Activated CD4-positive, alpha-beta memory T cell treated with anti-CD3 and anti-CD28 coated beads, Interleukin-2, amount 10 ng/mL, durations not matched to agents 7 days and 5 days (primary cell): Measurements from ENCODE around the gene ATG4D. TPM values are rescaled to one million over a fixed set of nuclear protein-coding genes. Genes with fewer than 3 reads are reported as not detected.

Experiments used
- CTCF ChIA-PET: fragments of 350-600 bp; sonication (Branson Sonifier 250); formaldehyde crosslinking; loops from one replicate; lab custom pipeline; 2021; ENCODE audit warnings: antibody characterized with exemption, inconsistent platforms; lab: Charles Lee
- POLR2A ChIA-PET: fragments of 350-600 bp; sonication (Branson Sonifier 250); formaldehyde crosslinking; loops from one replicate; lab custom pipeline; 2021; ENCODE audit warnings: antibody characterized with exemption; lab: Charles Lee
- DNase-seq: peaks from one replicate; pipeline ENCODE4 v3.0.0-alpha.2; 2020
- H3K27ac Mint-ChIP-seq: one replicate; pipeline ENCODE4 v1.8.0; 2021; ENCODE audit warnings: mild to moderate bottlenecking, mixed read lengths
- H3K27me3 Mint-ChIP-seq: one replicate; pipeline ENCODE4 v1.8.0; 2021; ENCODE audit warnings: mixed read lengths
- H3K36me3 Mint-ChIP-seq: one replicate; pipeline ENCODE4 v1.8.0; 2021; ENCODE audit warnings: low read depth, mixed read lengths
- H3K4me1 Mint-ChIP-seq: one replicate; pipeline ENCODE4 v1.8.0; 2021; ENCODE audit warnings: mixed read lengths
- H3K4me3 Mint-ChIP-seq: one replicate; pipeline ENCODE4 v1.8.0; 2021; ENCODE audit warnings: mild to moderate bottlenecking, mixed read lengths
- H3K9me3 Mint-ChIP-seq: one replicate; pipeline ENCODE4 v1.8.0; 2021; ENCODE audit warnings: mixed read lengths
- total RNA-seq, 2 experiments: library from RNA; stranded (reverse); gene quantifications; one replicate each; pipeline ENCODE4 v1.2.3, GENCODE V29; 2021

ATG4D gene
- total RNA-seq, 2 experiments from 2014 or later, result 38.1 to 39.2 TPM

GRCh38 chr19:10510301-10510802 lies 33.4 kb upstream of the ATG4D start:
- H3K9me3 Mint-ChIP-seq, result no peaks in the 10 kb centered on the region

GRCh38 chr19:10513223-10513622 lies 30.5 kb upstream of the ATG4D start:
- Mint-ChIP-seq H3K27ac (no peak overlapping the region), H3K27me3 (peaks cover 50% of the 10 kb centered on the region), H3K9me3 (no peaks in the 10 kb centered on the region), H3K4me3 (no peak overlapping the region), H3K36me3 (no peaks in the 10 kb centered on the region), H3K4me1 (peaks cover 34% of the 10 kb centered on the region)
- ChIA-PET POLR2A (no interaction called here), CTCF (interaction anchor here (1.2 kb wide), 1 partner anchor 60 kb away, joined by 3 read pairs; no protein-coding TSS in a partner anchor)
- DNase-seq, result no peak

More at GRCh38 chr19:10510301-10510802, 33.4 kb upstream of the ATG4D start:
- Mint-ChIP-seq H3K36me3 (no peaks in the 10 kb centered on the region), H3K4me1 (peaks cover 25% of the 10 kb centered on the region), H3K4me3 (no peak overlapping the region), H3K27ac (no peak overlapping the region), H3K27me3 (peaks cover 30% of the 10 kb centered on the region)
- POLR2A ChIA-PET, result no interaction called here
- CTCF ChIA-PET, result interaction anchor here (0.6 to 3.4 kb wide), 10 partner anchors 10 to 189 kb away, joined by 3 to 17 read pairs (median 4); no protein-coding TSS in a partner anchor
- peak; percentile 63 for DNase-seq

- H3K4me3 Mint-ChIP-seq, result peak overlapping the region; percentile 39
- ChIA-PET CTCF (no interaction called here), POLR2A (no interaction called here)
These were observed 29.2 kb upstream of the ATG4D start for GRCh38 chr19:10514211-10515145.

GRCh38 chr19:10516064-10516385 lies 27.7 kb upstream of the ATG4D start:
- CTCF ChIA-PET, result interaction anchor here (1.0 to 1.1 kb wide), 2 partner anchors 12 to 50 kb away, joined by 3 to 4 read pairs; partner anchors contain the start of gene KRI1
- Mint-ChIP-seq H3K27ac (peak overlapping the region; percentile 26), H3K36me3 (no peaks in the 10 kb centered on the region), H3K4me1 (peaks cover 32% of the 10 kb centered on the region), H3K27me3 (peaks cover 70% of the 10 kb centered on the region), H3K9me3 (no peaks in the 10 kb centered on the region), H3K4me3 (peak overlapping the region; percentile 47)
- no peak for DNase-seq
- POLR2A ChIA-PET, result interaction anchor here (0.6 to 1.4 kb wide), 2 partner anchors 37 to 95 kb away, joined by 3 to 4 read pairs; no protein-coding TSS in a partner anchor

More at GRCh38 chr19:10514211-10515145, 29.2 kb upstream of the ATG4D start:
- Mint-ChIP-seq H3K27me3 (peaks cover 62% of the 10 kb centered on the region), H3K27ac (no peak overlapping the region), H3K9me3 (no peaks in the 10 kb centered on the region), H3K4me1 (peaks cover 35% of the 10 kb centered on the region), H3K36me3 (no peaks in the 10 kb centered on the region)
- DNase-seq, result peak; percentile 46

- Mint-ChIP-seq H3K27ac (no peak overlapping the region), H3K4me3 (peak overlapping the region; percentile 54), H3K9me3 (no peaks in the 10 kb centered on the region), H3K36me3 (no peaks in the 10 kb centered on the region), H3K4me1 (peaks cover 32% of the 10 kb centered on the region), H3K27me3 (peaks cover 68% of the 10 kb centered on the region)
- ChIA-PET CTCF (interaction anchor here (1.0 to 1.1 kb wide), 3 partner anchors 13 to 65 kb away, joined by 3 to 4 read pairs (median 4); partner anchors contain the start of gene KRI1), POLR2A (interaction anchor here (0.6 to 1.4 kb wide), 3 partner anchors 37 to 95 kb away, joined by 3 to 6 read pairs (median 4); no protein-coding TSS in a partner anchor)
- DNase-seq, result no peak
These were observed 26.9 kb upstream of the ATG4D start for GRCh38 chr19:10516671-10517286.

GRCh38 chr19:10517361-10517759 lies 26.3 kb upstream of the ATG4D start, which contains the start of gene S1PR5:
Gene S1PR5 (minus strand): TSS chr19:10517447. CDS start chr19:10515011, 2,436 bp downstream.
- Mint-ChIP-seq H3K4me3 (peak within 1 kb of the TSS; percentile 54), H3K27me3 (peaks cover 68% of the 10 kb centered on the region), H3K27ac (peak within 1 kb of the TSS; percentile 45), H3K4me1 (peaks cover 32% of the 10 kb centered on the region), H3K36me3 (no peaks in the 10 kb centered on the region), H3K9me3 (no peaks in the 10 kb centered on the region)
- POLR2A ChIA-PET, result interaction anchor here (1.0 to 1.5 kb wide), 4 partner anchors 11 to 89 kb away, joined by 3 to 6 read pairs (median 4); no protein-coding TSS in a partner anchor
- CTCF ChIA-PET, result interaction anchor here (1.1 kb wide), 1 partner anchor 65 kb away, joined by 4 read pairs; no protein-coding TSS in a partner anchor
- DNase-seq, result no peak

- Mint-ChIP-seq H3K4me3 (peak overlapping the region; percentile 34), H3K27me3 (peaks cover 63% of the 10 kb centered on the region), H3K36me3 (no peaks in the 10 kb centered on the region), H3K27ac (peak overlapping the region; percentile 45), H3K4me1 (peaks cover 32% of the 10 kb centered on the region), H3K9me3 (no peaks in the 10 kb centered on the region)
- DNase-seq, result no peak
- POLR2A ChIA-PET, result interaction anchor here (1.0 to 1.5 kb wide), 4 partner anchors 11 to 89 kb away, joined by 3 to 6 read pairs (median 4); no protein-coding TSS in a partner anchor
- CTCF ChIA-PET, result interaction anchor here (0.7 to 1.1 kb wide), 4 partner anchors 9 to 64 kb away, joined by 3 to 5 read pairs (median 4); no protein-coding TSS in a partner anchor
These were observed 25.8 kb upstream of the ATG4D start for GRCh38 chr19:10517760-10518443.

GRCh38 chr19:10518444-10519361 lies 25.0 kb upstream of the ATG4D start:
- Mint-ChIP-seq H3K36me3 (no peaks in the 10 kb centered on the region), H3K4me3 (peak overlapping the region; percentile 34), H3K4me1 (peaks cover 32% of the 10 kb centered on the region), H3K27ac (peak overlapping the region; percentile 45), H3K9me3 (no peaks in the 10 kb centered on the region), H3K27me3 (peaks cover 59% of the 10 kb centered on the region)
- POLR2A ChIA-PET, result interaction anchor here (1.3 to 1.5 kb wide), 2 partner anchors 12 to 51 kb away, joined by 3 to 5 read pairs; no protein-coding TSS in a partner anchor
- CTCF ChIA-PET, result interaction anchor here (0.7 to 1.0 kb wide), 3 partner anchors 9 to 33 kb away, joined by 3 to 5 read pairs (median 4); no protein-coding TSS in a partner anchor
- DNase-seq, result peak; percentile 38

- CTCF ChIA-PET, result no interaction called here
- DNase-seq, result no peak
- Mint-ChIP-seq H3K27ac (no peak overlapping the region), H3K9me3 (no peaks in the 10 kb centered on the region), H3K27me3 (peaks cover 54% of the 10 kb centered on the region), H3K4me1 (peaks cover 30% of the 10 kb centered on the region), H3K4me3 (no peak overlapping the region), H3K36me3 (no peaks in the 10 kb centered on the region)
- POLR2A ChIA-PET, result no interaction called here
These were observed 24.3 kb upstream of the ATG4D start for GRCh38 chr19:10519421-10519820.

GRCh38 chr19:10520652-10521318 lies 22.9 kb upstream of the ATG4D start:
- ChIA-PET POLR2A (interaction anchor here (0.6 kb wide), 1 partner anchor 31 kb away, joined by 3 read pairs; no protein-coding TSS in a partner anchor), CTCF (no interaction called here)
- H3K9me3 Mint-ChIP-seq, result no peaks in the 10 kb centered on the region
- H3K4me3 Mint-ChIP-seq, result no peak overlapping the region
- H3K36me3 Mint-ChIP-seq, result no peaks in the 10 kb centered on the region
- H3K27ac Mint-ChIP-seq, result no peak overlapping the region
- peaks cover 27% of the 10 kb centered on the region for H3K4me1 Mint-ChIP-seq
- DNase-seq, result no peak
- H3K27me3 Mint-ChIP-seq, result peaks cover 41% of the 10 kb centered on the region
